GM19238 (cell line): ENCODE measurements around the gene NOTCH4.
"Not testable (repeated sequence)": the region's sequence is repeated elsewhere in the genome, so short reads cannot be mapped to it uniquely, and the experiment has no call there.

ENCODE experiments used
- DNase-seq: peaks from one replicate; pipeline ENCODE4 v3.0.0; 2011; ENCODE audit warnings: low spot score; ENCODE audit not compliant: insufficient read length

The NOTCH4 gene

DNA sequence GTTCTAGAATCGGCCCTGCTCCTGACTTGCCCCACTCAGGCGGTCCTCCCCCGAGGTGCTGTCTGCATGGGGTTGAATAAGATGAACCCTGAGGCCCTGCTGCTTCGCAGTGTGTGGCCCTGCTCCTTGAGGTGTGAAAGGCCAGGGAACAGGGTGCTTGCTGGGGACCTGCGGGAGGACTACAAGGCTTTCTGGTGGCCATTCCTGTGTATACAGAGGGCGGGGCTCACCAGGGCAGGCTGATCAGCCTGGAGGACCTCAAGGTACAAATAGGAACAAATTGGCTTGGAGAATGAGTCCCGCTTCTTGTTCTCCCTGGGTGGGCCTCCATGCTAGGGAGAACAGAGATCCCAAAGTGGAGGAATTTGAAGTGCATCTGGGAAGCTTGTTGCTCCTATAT is 5.7 kb downstream of the NOTCH4 start:
- DNase-seq = no peak

DNA sequence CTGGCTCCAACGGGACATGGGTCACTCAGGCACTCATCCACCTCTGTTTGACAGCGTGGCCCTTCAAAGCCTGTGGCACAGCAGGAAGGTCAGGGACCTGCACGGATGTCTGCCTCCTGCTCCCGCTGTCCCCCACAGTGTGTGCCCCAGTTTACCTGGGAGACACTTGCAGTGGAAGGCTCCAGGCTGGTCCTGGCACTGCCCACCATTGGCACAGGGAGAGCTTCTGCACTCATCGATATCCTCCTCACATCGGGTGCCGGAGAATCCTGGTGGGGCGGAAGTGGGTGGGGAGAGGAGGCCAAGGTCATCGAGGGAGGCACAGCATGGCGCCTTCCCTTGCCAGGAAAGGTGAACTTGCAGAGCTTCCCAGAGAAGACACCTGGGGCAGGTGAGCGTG is 6.9 kb downstream of the NOTCH4 start:
- no peak for DNase-seq

DNA sequence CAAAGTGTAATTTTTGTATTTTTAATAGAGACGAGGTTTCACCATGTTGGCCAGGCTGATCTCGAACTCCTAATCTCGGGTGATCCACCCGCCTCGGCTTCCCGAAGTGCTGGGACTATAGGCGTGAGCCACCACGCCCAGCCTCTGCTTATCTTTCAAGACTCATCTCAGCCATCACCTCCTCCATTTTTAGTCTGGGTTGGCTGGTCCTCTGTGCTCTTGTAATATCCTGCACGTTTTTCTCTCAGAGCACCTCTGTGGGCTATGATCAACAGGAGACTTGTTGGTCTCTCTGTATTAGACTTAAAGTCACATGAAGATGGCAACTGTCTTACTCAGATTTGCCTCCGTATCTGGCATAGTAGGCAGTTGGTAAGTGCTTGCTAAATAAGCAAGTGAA is 7.6 kb downstream of the NOTCH4 start:
- DNase-seq = no peak

DNA sequence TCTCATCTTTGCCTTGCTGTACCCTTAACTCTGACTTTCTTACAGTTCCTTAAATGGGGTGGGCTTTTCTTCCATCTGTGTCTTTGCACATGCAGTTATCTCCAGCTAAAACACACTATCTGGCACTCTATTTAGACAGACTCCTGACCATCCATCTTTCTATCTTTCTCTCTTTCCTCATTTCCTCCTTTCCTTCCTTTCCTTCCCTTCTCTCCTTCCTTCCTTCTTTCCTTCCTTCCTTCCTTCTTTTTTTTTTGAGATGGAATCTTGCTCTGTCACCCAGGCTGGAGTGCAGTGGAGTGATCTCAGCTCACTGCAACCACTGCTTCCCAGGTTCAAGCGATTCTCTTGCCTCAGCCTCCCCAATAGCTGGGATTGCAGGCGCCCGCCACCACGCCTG is 8.2 kb downstream of the NOTCH4 start:
- no peak for DNase-seq

DNA sequence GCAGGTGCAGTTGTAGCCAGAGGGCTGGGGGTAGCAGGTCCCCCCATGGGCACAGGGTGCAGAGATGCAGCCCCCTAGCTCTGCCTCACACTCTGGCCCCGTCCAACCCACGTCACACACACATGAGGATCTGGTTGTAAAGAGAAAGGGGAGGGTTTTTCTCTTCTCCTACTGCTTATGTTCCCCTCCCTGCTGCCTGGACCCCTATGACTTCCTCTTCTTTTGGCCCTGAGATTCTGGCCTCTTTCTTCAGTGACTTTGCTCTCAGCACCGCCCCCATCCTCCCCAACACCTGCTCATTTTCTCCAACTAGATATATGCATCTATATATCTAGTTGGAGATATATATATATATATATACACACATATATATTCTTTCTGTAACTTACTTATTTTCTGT is 9.7 kb downstream of the NOTCH4 start:
- DNase-seq = no peak

DNA sequence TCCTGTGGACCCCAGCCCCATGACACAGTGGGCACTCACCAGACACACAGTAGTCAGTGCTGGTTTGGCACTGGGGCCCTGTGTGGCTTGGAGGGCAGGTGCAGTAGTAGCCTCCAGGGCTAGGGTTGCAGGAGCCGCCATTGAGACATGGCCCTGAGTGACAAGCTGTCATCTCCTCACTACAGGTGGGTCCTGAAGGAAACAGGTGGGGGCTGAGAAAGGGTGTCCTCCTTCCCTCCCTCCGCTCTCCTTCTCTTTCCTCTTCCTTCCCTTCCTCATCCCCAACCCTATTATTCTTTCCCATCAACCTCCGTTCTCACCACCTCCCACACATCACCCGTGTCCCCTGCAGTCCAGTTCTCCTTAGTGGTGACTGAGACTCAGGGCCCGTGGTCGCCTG is 10.2 kb downstream of the NOTCH4 start:
- DNase-seq = no peak

DNA sequence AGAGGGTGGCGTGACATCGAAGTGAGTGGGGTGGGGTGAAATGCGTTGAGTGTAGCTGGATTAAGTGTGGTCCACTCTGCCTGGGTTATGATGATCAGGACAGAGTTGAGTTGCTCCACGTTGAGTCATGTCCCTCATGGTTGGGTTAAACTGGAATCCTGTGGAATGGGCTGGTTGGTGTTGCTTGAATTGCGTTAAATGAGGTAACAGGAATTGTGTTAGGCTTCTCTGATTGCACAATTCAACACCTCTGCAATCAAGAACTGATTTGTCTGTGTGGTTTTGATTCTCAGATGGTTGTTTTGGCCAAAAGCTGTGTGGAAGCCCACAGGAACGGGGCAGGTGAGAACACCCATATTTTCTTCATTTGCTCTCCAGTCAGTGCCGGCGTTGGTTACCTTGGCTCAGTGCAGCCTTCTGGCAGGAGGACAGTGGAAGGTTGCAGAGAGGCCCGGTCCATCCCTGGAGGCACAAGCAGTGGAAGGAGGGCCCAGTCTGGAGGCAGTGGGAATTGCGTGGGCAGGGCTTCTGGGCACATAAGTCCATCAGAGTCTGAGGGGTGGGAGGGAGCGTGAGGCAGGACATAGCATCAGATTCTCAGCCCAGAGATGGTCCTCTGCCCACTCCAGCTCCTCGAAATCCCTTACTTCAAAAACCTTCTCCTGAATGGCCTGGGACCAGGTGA is 11.6 kb downstream of the NOTCH4 start:
- DNase-seq = no peak

DNA sequence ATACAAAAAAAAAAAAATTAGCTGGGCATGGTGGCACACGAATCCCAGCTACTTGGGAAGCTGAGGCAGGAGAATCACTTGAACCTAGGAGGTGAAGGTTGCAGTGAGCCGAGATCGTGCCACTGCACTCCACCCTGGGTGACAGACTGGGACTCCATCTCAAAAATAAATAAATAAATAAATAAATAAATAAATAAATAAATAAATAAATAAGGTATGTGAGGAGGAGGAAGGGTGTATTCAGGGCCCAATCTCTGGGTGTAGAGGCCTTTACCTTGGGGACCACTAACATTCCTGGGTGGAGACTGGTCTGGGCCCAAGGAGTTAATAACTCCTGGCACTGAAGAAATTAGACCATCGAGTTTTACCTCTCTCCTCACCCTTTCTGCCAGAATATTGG is 12.4 kb downstream of the NOTCH4 start:
- not testable (repeated sequence) for DNase-seq

DNA sequence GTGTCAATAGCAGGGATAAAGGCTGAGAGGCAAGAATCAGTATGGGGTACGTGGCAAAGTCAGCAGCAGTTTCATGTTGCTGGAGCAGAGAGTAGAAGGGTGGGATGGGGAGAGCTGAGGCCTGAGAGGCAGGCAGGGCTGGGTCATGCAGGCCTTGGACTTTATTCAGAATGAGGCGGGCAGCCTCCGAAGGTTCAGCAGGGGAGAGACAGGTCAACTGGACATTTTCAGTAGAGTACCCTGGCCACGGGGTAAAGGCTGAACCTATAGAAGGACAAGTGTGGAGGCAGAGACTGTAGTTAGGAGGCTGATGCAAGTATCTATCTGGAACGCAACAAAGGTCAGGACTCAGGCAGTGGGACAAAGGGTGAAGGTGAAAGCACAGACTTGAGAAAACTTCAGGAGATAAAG is 13.7 kb downstream of the NOTCH4 start:
- DNase-seq = no peak

DNA sequence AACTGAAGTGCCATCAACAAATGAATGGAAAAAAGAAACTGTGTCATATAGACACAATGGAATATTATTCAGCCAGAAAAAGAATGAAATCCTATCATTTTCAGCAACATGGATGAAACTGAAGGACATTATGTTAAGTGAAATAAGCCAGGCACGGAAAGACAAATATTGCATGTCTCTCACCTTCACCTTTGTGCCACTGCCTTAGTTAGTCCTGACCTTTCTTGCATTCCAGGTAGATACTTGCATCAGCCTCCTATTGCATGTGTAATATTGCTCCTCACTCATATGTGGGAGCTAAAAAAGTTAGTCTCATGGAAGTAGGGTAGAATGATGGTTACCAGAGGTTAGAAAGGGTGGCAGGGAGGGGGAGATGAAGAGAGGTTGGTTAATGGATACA is 14.9 kb downstream of the NOTCH4 start:
- no peak for DNase-seq

DNA sequence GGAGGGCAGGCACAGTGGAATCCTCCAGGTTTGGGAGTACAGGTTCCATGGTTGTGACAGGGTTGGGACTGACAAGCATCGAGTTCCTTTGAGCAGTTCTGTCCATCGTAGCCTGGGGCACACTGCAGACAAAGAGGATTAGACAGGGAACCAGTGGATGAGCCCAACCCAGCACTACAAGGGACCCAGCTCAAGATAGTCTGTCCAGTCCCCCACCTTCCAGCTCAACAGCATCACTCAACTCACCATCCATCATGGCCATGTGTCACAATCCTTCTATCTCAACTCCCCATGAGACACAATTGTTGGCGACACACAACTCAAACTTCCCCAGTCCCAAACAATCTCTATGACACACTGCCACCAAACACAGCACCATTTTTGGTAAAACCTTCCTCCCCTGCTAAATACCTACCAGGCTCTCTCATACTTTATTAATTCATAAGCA is 19.6 kb downstream of the NOTCH4 start:
- DNase-seq = no peak

DNA sequence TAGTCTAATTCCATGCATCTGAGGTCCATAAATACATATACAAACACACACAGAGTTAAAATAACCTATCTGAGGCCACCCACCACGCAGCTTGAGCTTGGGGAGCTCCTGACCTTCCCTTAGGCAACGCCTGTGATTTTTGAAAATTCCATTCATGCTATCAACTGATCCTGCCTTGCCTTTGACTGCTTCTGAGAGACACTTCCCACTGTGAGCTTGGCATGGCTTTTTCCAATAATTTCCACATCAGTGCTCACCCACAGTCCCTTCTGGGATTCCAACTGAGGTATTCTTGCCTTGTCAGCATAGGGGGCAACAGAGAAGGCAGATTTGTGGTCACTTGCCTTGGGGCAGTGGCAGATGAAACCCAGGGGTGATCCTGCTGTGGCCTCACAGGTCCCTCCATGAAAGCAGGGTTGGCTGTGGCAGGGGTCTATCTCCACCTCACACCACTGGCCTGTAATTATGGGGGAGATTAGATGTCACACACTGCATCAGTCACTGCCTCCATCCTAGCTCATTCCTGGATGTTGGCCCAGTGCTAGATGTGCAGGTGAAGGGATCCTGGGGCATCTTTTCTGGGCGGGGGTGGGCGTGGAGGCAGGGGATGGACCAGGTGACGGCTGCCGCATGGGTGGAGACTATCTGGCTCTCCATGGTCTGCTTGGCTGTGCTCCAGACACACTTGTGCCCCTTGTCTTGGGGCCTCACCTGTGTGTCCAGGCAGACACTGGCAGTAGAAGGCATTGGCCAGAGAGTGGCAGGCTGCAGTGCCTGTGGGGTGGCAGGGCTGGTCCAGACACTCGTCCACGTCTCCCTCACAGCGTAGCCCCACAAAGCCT is 20.2 kb downstream of the NOTCH4 start:
- DNase-seq = no peak

DNA sequence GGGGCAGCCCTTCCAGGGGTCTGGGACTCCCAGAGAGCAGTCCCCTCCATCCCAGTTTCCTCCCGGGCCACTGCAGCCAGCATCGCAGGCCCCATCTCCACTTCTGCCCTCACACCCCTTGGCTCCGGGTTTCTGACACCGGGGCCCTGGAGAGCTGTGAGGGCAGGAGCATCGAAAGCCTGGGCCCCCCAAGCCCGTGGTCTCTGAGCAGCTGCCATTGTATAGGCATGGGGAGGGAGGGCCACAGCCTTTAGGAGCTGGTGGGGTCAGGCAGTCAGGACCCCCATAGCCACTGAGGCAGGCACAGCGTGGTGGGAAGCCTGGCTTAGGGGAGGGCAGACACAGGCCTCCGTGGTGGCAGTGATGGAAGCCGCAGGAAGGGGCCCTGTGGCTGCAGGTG is 21.7 kb downstream of the NOTCH4 start:
- no peak for DNase-seq

DNA sequence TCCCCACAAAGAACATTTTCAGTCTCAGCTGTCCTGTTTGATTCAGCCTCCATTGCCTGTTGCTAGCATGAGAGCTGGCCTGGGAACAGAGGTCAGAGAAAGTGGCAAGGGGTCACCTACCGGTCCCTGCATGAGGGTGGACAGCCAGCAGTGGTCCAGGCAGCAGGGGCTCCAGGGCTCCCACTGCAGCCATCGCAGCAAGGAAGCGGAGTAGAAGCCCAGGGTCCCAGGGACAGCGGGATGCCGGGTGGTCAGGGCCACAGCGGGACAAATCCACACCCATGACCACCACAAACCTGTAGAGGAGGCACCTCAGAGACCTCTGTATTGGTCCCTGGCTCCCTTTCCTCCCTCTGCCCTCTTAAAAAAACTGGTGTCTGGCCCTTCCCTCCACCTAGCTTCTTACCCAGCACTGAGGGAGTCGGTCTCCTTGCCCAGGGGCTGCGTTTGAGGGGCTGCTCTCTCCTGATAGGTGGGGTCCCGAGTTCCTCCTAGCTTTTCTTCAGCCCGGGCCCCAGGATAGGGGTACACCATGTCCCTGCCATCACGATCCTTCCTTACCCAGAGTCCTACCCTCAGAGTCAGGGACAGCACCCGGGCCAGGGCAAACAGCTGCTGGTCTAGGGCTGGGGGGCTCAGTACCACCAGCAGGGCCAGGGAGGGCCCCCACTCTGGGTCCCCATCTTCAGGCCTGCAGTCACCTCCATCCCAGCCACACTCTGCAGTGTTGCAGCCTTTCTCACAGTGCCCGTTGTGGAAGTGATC is 23.0 kb downstream of the NOTCH4 start:
- no peak for DNase-seq

DNA sequence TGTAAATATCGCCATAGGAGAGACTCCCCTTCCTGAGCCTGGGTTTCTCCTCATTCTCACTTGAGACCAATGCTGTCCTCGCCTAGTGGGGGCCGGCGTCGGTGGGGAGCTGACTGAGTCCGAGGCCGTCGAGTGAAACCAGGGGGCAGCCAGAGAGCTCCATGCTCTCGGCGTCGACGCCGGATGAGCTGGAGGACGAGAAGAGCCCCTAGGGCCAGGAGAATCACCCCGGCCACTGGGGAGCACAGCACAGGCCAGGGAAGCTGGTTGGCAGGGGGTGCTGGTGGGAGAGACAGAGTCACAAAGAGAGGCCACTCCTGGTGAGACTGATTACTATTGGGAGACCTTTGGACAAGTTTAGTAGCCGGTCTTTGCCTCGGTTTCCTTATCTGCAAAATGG is 25.0 kb downstream of the NOTCH4 start:
- no peak for DNase-seq

DNA sequence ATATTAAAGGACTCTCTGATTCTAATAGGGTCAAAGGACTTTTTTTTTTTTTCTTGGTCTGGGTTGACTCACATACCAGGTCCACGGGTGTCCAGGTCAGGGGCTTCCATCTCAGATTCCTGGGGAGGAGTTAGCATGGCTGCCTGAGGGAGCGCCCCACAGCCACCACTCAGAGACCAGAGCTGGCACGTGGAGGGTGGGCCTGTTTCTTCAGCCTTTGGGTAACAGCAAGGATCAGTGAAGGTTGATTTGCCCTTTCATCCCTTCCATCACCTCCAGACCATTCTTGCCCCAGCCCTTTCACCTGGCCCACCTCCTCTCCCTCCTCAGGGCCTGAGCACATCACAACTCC is 25.5 kb downstream of the NOTCH4 start:
- no peak for DNase-seq

DNA sequence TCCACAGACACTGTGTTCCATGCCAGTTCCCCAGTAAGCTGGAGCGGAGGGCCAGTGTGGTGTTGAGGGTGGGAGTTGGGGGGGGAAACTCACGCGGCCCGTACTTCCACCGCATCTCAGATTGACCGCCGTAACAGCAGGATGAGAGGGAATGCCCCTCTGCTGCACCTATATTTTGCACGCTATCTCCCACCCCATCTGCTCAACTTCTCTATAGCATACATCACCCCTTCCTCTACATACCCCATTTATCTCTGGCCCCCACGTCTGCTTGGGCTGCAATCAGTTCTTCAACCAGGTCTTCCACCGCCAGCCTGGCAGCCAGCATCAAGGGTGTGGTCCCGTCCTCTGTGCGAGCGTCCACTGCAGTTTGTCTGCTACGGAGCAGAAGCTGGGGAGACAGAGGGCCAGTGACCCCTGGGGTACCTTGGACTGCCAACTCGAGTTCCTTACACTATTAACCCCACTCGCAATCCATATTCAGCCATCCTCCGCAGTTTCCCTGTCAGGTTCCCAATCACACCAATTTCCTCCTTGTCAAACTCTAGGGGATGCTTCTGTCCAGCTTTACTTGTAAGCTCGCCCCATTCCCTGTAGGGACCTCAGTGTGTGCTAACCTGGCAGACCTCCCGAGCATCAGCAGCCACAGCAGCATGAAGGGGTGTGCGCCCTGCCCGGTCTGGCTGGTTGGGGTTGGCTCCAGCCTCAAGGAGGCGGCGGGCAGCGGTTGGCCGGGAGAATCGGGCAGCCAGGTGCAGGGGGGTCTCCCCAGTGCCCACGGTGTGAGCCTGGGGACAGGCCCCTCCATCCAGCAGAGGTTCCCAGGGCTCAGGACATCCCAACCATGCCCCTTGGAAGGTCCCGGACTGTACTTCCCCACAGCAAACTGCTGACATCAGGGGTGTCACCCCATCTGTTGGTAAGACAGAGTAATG is 26.9 kb downstream of the NOTCH4 start:
- no peak for DNase-seq

DNA sequence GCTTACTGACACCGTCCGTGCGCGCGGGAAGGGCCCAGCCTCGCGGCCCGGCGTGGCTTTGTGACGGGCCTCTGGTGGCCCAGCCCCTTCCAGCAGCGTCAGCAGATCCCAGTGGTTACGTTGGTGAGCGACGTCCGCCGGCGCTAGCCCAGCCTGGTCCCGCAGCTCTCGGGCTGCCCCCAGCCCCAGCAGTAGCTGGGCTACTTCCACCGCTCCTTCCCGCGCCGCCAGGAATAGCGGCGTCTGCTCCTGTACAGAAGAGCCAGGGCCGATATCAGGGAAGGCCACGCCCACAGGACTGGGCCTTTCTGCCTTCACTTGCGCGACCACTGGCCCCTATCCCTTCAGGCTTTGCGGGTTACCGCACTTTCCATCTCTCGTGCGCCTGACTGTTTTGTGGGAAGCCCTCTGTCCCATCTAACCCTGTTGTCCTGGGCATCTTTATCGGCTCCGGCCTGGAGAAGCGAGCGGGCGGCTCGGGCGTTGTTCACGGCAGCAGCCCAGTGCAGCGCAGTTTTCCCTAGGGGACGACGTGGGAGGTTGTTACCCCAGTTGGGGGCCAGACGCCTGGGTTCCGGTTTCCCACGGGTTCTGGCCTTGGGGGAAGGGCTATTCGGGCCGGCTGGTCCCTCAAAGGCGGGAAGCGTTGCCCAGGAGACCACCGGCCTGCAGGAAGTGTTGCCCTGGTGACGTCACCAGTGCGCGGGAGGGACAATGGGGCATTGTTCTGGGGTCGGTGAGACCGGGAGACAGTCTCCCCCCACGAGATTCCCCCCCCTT is 27.8 kb downstream of the NOTCH4 start:
- DNase-seq = peak; percentile 59

DNA sequence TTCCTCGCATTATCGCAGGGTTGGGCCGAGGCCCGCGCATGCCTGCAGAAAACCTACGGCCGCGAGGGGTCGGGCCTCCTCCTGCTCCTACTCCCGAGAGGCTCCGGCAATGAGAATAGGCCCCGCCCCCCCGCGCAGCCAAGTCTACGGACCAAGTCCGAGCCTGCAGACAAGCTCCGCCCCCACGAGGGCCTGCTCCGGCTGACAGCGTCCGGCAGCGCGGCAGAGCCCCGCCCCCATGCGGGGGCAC is 28.3 kb downstream of the NOTCH4 start:
- peak; percentile 90 for DNase-seq

DNA sequence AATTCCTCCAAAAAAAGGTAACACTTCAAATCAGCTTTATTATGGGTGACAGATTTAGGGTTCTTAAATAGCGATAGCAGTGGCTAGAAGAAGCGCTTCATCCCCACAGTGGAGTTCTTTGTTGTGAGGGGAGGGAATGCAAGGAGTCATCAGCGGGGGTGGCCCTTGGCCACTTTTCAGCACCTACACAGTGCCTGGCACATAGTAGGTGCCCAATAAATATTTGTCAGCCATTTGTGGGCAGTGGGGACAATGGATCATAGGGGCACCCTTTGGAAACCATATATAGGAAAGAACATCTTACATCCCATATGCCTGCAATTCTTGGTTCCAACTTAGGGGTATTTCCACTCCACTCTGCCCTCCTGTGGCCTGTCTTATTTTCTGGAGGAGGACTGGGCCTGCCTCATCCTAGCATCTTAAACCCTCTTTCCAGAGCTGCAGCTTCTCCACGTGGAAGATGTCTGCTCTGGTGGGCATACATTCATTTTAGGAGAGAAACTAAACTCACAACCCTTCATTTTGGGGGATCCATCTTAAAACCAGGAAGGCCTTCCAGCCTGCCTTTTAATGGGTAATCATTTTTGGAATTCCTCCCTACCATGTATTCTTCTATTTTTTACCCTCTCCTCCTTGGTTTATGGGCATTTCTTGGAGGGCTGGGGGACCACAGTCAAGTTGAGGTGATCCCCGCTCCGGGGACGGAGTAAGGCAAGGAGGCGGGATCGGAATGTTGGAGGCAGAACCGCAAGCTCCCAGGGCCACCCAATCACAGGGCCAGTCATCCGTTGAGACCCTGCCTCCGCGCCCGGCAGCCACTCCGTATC is 28.8 kb downstream of the NOTCH4 start:
- DNase-seq = no peak
